Measurements from ENCODE around the gene RAB17.
"Not testable (repeated sequence)": the region's sequence is repeated elsewhere in the genome, so short reads cannot be mapped to it uniquely, and the experiment has no call there.

The RAB17 gene

GRCh38 chr2:237623428-237624403 is 33.2 kb upstream of the RAB17 start:
- no peak for DNase-seq

DNA sequence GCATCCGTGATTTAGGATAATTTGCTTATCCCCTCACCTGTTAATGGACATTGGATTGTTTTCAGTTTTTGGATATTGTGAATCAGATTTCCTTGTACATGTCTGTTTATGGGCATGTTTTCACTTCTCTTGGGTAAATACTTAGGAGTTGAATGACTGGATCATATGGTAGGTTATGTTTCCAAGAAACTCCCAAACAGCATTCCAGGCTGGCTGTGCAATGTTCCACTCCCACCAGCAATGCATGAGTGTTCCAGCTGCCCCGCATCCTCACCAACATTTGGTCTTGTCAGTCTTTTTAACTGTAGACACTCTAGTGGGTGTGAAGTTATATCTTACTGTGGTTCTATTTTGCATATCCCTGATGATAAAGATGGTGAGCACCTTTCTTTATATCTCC is 27.9 kb upstream of the RAB17 start:
- DNase-seq, result no peak

DNA sequence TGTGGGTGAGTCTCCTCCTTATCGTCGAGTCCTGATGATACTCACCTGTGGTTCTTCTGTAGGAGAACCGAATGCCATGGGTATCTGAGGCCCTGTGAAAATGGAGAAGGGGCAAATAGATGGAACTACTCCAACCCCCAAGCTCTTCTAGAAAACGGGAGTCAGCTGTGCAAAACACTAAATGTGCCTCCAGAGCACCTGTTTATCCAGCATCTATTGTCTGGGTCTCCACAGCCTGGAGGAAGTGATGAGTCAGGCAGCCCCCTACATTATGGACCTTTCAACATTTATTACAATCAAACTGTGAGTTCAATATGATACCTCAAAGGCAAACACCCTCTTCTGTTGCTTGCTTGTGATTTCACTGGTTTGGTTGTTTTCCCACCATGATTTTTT is 27.1 kb upstream of the RAB17 start:
- DNase-seq, result no peak

GRCh38 chr2:237616734-237617586 is 26.4 kb upstream of the RAB17 start:
- DNase-seq, result no peak

DNA sequence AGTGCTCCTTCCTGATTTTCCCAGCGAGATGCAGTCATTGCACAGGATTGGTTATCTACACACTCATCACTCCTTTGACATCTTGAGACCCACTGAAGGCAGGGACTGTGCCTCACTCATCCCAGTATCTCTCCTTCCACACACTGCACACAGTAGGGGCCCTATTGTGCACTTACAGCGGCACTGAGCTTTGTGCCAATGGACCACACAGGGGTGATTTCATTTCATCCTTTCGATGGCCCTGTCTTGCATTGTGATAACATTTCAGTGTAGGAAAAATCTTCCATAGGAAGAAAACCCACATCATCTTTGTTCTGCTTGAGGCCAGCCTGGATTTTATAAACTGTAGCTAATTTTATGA is 25.8 kb upstream of the RAB17 start:
- no peak for DNase-seq

DNA sequence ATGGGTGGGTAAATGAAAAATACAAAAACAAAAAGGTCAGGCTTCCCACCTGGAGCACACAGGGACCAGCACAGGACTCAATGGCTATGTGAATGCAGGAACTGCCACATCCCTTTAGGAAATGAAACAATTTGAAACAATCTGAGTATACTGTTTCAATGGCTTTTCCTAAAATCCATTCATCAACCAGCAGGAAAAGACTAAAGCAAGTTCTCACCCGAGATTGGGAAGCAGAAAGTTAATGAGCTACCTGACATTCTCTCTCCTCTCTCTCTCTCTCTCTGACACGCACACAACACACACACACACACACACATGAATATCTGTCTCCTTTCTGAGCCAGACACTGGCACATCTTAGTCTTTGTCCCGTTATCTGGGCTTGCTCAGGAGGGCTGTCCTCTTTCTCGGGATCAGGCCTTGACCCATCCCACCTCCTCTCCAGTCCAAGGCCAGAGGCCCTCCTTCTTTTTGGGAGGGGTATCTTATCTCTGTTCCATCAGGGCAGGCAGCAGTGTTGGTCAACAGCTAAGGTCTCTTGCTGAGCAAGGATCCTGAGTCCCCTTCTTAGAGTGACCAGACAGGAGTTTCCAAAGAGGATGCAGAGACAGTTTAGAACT is 25.2 kb upstream of the RAB17 start:
- DNase-seq, result no peak

DNA sequence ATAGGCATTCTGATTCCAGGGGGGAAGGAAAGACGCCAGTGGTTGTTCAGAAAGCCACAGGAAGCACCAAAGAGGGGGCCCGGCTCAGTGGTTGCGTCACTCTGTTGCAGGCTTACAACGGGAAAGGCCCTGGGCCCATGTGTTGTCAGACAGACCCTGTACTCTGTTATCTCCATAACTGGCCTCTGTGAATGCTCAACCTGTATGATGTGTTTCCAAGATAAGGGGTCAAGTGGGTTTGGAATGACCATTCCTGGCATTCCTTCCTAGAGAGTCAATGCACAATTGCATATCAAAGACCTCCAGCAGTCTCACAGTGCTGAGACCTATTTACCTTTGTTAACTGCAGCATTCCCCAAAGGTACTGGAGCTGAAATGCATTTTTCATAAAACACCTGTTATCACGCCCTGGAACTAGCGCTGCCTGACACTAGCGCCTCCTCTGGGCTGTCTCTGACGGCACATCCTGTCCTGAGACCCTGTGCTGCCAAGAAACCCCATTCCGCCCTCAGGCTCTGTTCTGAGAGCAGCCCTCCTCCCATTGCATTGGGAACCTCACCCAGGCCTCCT is 23.7 kb upstream of the RAB17 start:
- DNase-seq, result no peak

DNA sequence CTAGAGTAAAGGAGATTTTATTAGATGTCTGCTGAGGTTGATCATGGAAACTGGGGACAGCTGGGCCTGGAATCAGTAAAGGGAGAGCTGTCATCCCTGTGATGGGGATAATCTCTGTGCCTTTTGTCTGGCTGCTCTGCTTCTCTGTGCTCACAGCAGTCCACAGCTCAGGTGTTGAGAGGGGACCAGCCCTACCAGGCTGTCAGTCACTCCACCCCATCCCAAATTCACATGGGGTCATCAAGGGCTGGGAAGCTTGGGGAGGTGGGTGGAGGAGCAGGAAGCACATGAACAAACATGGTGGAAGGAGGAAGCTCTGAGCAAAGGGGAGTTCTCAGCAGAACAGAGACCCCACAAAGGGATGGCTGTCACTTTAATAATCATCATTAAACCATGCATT is 23.1 kb upstream of the RAB17 start:
- no peak for DNase-seq

- no peak for DNase-seq
Measured at GRCh38 chr2:237612527-237613357, 22.2 kb upstream of the RAB17 start.

DNA sequence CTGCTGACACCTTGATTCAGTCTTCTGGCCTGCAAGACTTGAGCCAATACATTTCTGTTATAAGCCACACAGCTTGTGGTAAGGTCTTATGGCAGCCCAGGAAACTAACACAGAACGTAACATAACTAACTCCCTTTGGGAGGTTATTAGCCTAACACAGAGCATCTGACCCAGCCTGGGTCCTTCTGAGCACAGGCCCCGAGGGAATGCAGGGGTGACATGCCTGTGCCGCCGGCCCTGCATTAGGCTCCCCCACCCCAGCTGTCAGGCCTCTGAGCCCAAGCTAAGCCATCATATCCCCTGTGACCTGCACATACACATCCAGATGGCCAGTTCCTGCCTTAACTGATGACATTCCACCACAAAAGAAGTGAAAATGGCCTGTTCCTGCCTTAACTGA is 16.0 kb upstream of the RAB17 start:
- not testable (repeated sequence) for DNase-seq

DNA sequence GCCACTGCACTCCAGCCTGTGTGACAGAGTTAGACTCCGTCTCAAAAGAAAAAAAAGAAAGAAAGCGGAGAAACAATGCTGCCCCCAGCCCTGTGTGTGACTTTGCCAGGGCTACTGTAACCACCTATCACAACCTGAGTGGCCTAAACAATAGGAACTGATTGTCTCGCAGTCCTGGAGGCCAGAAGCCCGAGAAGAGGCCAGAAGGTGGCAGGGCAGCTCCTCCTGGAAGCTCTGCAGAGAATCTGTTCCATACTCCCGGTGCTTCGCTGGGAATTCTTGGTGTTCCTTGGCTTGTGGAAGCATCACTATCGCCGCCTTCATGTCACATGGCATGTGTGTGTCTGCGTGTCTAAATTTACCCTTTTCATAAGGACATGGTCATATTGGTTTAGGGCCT is 14.4 kb upstream of the RAB17 start:
- no peak for DNase-seq

DNA sequence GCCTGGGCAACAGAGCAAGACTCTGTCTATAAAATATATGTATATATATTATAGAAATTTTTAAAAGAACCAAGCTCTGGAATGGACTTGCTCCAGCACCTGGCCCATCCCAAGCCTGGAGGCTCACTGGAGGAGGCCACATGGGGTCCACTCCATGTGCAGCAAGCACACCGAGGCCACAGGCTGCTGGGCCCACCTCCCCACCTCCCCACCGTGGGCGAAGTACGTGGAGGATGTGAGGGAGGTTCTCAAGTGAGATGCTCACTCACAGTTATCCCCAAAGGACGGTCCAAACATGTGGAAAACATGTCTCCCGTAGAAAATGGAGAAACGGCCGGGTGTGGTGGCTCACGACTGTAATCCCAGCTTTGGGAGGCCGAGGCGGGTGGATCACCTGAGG is 13.9 kb upstream of the RAB17 start:
- no peak for DNase-seq

GRCh38 chr2:237603718-237604362 is 13.3 kb upstream of the RAB17 start:
- DNase-seq, result peak; percentile 58

GRCh38 chr2:237603049-237603717 is 12.6 kb upstream of the RAB17 start:
- DNase-seq, result no peak

DNA sequence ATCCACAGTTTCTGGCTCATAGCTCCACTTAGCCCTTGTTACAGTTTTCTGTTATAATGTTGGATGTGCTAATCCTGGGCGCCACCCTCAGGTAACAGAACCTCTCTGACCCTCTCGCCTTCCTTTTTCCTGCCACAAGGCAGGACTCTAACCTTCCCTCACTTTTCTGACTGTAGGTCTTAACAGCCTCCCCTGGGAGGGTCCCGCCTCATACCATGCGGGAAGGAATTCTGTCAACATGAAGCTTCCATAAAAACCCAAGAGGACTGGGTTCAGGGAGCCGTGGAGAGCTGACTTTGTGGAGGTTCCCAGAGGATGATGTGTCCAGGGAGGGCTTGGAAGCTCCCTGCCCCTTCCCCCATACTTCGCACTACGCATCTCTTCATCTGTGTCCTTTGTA is 11.9 kb upstream of the RAB17 start:
- DNase-seq, result no peak

DNA sequence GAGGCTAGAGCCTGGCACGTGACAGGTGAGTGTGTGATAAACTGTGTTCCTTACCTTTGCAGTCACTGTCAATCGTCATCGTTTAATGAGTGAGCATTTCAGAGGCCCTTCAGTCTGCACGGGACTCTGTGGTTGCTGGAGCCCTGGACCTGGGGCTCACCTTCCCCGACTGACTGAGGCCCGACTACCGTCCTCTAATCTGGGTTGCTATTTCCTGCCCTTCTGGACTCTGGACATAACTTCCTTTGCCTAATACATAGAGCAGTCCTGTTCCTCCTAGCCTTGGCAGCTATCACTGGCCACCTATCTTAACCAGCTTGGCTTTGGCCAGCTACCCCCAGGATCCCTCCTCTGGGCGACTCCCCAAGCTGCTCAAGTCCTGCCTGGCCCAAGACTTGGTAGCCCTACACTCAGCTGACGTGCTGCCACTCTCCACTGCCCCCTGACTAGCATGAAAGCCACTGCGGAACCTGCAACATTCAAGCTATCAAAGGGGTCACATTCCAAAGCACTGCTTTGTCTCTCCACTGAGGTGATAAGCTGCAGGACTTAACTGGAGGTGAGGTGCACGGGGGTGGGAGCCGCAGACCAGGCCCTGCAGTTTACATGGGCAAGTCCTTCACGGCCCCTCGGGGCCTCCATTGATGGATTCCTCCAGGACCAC is 11.1 kb upstream of the RAB17 start:
- DNase-seq, result no peak

DNA sequence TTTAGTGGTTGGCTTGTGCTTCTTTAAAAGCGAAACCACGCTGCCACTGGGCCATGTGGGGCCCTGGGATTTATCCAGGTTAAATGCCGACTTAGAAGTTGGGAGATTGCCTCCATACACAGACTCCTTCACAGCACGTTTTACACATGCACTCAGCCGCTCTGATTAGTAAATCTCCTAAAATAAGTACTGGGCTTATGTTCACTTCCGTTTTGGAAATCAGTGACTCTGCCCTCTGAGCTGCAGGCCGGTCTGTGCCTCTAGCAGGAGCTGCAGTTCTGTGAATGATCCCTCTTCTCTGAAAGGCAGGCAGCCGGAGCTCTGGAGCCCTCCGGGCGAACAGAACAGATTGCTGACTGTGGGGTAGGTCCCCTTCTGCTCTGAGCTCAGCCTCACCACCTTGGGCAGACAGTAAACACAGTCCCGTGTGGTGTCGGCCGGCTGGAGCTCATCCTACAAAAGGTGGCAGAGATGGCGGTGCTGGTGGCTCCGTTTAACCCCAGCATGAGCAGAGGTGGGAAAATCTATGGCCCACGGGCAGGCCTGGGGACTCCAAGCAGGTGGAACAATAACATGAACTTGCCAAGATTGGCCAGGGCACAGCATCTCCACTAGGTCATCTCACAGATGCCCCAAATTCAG is 9.8 kb upstream of the RAB17 start:
- DNase-seq, result no peak

DNA sequence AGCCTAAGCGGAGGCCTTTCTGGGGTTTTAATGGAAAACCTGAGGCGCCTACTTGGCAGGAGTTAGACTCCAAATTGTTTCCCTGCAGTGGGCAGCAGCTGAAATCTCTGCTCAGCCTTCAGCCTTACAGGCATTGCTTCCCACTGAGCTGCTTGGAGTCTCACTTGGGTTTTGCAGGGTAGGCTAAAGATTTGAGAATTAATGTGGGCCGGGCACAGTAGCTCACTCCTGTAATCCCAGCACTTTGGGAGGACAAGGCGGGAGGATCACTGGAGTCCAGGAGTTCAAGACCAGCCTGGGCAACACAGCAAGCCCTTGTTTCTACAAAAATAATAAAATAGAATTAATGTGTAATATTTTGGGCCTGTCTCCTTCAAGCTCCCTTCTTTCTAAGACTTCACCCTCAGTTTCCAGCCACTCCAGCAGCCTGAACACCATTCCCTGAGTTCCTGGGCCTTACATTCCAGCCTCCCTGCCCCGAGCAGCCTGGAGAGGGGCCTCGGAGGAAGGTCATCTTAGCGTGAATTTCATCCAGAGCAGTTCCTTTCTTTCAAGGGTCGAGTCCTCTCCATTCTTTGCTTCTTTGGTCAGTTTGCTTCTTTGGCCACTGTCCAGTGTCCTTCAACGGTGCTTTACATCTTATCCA is 9.1 kb upstream of the RAB17 start:
- DNase-seq, result no peak

GRCh38 chr2:237598468-237599208 is 8.1 kb upstream of the RAB17 start:
- DNase-seq, result no peak
